Measurements from ENCODE around the gene SSBP4. TPM values are rescaled to one million over a fixed set of nuclear protein-coding genes. Genes with fewer than 3 reads are reported as not detected.

The SSBP4 gene
- total RNA-seq, 1 experiment from 2014 or later: 46.1 TPM

DNA sequence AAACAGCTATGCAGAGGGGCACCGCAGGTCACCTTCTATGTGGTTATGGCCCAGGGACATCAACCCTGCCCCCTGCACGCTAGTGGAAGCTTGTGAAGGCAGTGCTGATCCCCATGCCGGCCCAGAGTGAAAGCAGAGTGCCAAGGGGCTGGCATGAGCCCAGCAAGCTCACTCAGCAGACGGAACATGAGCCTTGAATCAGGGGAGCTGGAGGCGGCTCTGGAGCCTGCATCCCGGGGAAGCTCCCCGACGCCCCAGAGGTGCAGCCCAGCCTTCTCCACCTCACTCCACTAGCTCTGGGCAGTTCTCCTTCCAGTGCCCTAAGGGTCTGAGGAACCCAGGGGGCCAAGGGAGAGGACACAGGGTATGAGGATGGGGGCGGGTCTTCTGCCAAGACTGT, 37.8 kb downstream of the SSBP4 start:
- no peaks in the 10 kb centered on the region for H4K20me1 ChIP-seq (ENCODE audit: control insufficient read depth, insufficient read depth, insufficient read length)
- H3K27me3 Mint-ChIP-seq (ENCODE audit: low read depth): no peaks in the 10 kb centered on the region; the same call in 1 of the 2 replicates

More for the DNA sequence above, 37.8 kb downstream of the SSBP4 start:
- Histone ChIP-seq H3K4me2 (ENCODE audit: insufficient read depth, insufficient read length, low read length) (no peak overlapping the region), H3K18ac (ENCODE audit: insufficient read length, low read depth, low read length) (no peak overlapping the region), H3K14ac (ENCODE audit: insufficient read depth, low read length) (no peak overlapping the region), H3K27ac (ENCODE audit: insufficient read length, low read depth, low read length) (no peak overlapping the region), H3K27me3 (ENCODE audit: insufficient read depth, low read length) (no peaks in the 10 kb centered on the region), H2BK12ac (ENCODE audit: insufficient read length, low read depth, low read length) (no peak overlapping the region), H2BK5ac (ENCODE audit: insufficient read length, low read length) (no peak overlapping the region), H3K56ac (ENCODE audit: insufficient read length, low read depth, low read length) (no peak overlapping the region), H2AK5ac (ENCODE audit: insufficient read length, low read length) (no peak overlapping the region), H2BK20ac (ENCODE audit: low read depth, low read length, poor library complexity, severe bottlenecking) (no peak overlapping the region), H4K91ac (ENCODE audit: insufficient read length, low read depth, low read length) (no peak overlapping the region), H3K4me1 (ENCODE audit: insufficient read depth, low read length) (no peaks in the 10 kb centered on the region), H2AFZ (ENCODE audit: low read length) (no peak overlapping the region), H3K23ac (ENCODE audit: insufficient read length, low read depth, low read length) (no peak overlapping the region), H3K23me2 (ENCODE audit: insufficient read length, low read depth, low read length, poor library complexity, severe bottlenecking) (no peaks in the 10 kb centered on the region), H3K9ac (ENCODE audit: extremely low read depth, insufficient read length, low read length) (no peak overlapping the region), H3K9me3 (ENCODE audit: control insufficient read depth, low read depth, low read length) (no peaks in the 10 kb centered on the region), H4K8ac (replicated peaks; ENCODE audit: insufficient read length, low read depth, low read length) (no peak overlapping the region), H3T11ph (ENCODE audit: low read length) (no peak overlapping the region), H3K4ac (ENCODE audit: low read depth, low read length) (no peak overlapping the region), H3K79me2 (ENCODE audit: insufficient read depth, low read length) (no peaks in the 10 kb centered on the region), H2BK15ac (ENCODE audit: low read depth, low read length) (no peak overlapping the region), H2BK120ac (ENCODE audit: low read depth, low read length, poor library complexity, severe bottlenecking) (no peak overlapping the region), H4K5ac (ENCODE audit: insufficient read length, low read depth, low read length) (no peak overlapping the region), H3K79me1 (ENCODE audit: insufficient read depth, low read depth, low read length, poor library complexity, severe bottlenecking) (no peaks in the 10 kb centered on the region)
- TF ChIP-seq, protein P1, sequence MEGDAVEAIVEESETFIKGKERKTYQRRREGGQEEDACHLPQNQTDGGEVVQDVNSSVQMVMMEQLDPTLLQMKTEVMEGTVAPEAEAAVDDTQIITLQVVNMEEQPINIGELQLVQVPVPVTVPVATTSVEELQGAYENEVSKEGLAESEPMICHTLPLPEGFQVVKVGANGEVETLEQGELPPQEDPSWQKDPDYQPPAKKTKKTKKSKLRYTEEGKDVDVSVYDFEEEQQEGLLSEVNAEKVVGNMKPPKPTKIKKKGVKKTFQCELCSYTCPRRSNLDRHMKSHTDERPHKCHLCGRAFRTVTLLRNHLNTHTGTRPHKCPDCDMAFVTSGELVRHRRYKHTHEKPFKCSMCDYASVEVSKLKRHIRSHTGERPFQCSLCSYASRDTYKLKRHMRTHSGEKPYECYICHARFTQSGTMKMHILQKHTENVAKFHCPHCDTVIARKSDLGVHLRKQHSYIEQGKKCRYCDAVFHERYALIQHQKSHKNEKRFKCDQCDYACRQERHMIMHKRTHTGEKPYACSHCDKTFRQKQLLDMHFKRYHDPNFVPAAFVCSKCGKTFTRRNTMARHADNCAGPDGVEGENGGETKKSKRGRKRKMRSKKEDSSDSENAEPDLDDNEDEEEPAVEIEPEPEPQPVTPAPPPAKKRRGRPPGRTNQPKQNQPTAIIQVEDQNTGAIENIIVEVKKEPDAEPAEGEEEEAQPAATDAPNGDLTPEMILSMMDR (conservative IDR thresholded peaks at IDR 0.05): no peak
- no peaks in the 10 kb centered on the region for H3K9me3 Mint-ChIP-seq
- H3K36me3 Mint-ChIP-seq (ENCODE audit: insufficient read depth in 1 of 3, low read depth in 3 of 3): peaks cover 6 to 42% (median 32%) of the 10 kb centered on the region in 3 experiments; a peak in 6 of 7 replicates
- no peak overlapping the region for H3K4me3 Mint-ChIP-seq
- WGBS (ENCODE audit: extremely low coverage, insufficient read length, low lambda C conversion rate): no CpG with 5 or more reads among the region's 9 CpGs
- H3K27ac Mint-ChIP-seq: no peak overlapping the region
- no peak for DNase-seq
- peaks cover 5 to 7% of the 10 kb centered on the region in 2 experiments; a peak in 3 of 4 replicates for H3K4me1 Mint-ChIP-seq

Data from H9 (cell line).